HG03457 (cell line): ENCODE data around the gene SLX9.
"Not testable (repeated sequence)": the region's sequence is repeated elsewhere in the genome, so short reads cannot be mapped to it uniquely, and the experiment has no call there.

ENCODE experiments used
- ATAC-seq: cut with Tn5 transposase; IDR thresholded peaks from one replicate; pipeline ENCODE4 v1.9.1; 2021; ENCODE audit warnings: moderate number of reproducible peaks; ENCODE audit not compliant: unreplicated experiment

SLX9 gene

DNA sequence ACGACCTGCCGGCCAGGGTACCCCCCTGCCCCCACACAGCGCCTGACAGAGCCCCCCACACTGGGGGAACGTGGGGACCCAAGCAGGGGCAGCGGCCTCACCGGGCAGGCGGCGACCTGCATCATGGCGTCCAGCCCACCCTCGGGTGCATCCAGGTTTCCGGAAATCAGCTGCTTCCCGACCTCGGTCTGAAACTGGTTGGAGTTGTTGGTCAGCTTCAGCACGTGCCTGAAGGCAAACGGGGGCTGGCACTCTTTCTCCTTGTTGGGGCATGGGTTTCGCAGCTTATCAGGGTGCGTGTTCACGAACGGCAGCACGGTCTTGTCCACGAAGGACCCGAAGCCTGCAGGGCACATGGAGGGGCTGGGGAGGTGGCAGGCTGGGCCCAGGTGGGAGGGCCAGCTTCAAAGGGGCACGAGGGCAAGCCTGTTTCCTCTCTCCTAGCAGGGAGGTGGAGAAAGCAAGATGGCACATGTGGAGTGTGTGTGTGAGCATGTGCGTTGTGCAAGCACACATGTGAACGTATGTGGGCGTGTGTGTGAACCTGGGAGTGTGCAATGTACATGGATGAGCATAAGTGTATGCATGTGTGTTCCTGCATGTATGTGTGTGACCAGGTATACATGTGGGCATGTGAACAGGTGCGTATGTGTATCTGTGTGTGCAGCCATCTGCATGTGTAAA lies 38.3 kb upstream of the SLX9 start:
- no peak for ATAC-seq

DNA sequence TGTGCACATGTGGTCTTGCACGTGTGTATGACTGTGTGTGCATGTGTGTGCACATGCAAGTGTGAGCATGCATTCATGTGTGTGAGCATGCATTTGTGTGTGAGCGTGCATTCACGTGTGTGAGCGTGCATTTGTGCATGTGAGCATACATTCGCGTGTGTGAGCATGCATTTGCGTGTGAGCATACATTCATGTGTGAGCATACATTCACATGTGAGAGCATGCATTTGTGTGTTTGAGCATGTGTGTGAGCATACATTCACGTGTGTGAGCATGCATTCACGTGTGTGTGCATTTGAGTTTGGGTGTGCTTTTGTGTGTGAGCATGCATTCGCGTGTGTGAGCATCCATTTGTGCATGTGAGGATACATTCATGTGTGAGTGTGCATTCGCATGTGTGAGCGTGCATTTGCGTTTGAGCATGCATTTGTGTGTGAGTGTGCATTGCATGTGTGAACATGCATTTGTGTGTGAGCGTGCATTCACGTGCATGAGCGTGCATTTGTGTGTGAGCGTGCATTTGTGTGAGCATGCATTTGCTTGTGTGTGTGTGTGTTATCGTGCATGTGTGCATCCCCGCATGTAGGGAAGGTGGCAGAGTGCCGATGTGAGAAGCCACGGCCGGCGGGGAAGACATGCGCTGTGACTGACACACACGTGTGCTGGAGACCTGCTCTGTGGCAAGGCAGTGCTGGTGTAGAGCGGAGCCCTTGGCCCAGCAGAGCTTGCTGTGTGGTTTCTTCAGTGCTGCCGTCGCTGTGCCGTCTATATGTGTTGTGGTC lies 37.4 kb upstream of the SLX9 start:
- no peak for ATAC-seq

DNA sequence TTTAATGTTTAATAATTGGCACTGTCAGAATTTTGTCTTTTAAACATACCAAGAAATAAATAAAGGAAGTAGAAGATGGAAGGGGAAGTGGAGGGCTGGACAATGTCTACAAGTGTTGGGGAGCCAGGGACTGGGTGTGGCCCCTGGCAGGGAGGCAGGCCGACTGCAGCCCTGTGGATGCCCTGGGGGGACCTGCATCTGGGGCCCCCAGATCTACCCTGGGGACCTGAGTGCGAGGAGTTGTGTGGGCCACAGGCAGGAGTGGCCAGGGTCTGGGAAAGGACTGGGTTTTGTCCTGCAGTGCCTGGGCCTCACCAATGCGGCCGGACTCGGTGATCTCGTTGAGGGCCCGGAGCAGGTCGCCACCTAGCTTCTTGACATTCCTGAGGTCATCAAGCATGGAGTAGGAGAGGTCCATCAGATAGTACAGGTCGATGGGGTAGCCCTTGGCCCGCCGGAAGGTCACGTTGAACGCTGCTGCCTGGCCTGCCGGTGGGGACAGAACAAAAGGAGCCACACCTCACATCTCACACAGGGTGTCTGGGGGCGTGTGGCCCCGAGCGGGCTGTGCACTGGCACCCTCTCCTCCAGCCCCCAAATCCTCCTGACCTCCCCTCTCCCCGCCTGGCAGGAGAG lies 36.7 kb upstream of the SLX9 start:
- ATAC-seq = no peak

DNA sequence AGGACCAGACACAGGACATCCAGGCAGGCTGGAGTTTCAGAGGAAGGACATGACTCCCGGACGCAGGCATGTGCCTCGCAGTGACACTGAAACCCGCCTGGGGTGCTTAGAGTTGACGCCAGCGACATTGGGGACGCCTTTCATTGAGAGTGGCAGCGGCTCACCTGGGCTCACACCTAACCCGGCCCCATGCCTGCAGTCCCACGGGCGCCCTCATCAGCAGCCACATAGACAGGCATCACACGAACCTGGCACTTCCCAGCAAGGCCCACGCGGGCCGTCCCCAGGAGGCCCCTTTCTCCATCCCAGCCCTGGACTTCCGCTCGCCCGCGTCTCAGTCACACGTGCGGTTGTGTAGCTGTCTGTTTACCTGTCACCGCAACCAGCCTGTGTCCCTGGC lies 36.1 kb upstream of the SLX9 start:
- no peak for ATAC-seq

DNA sequence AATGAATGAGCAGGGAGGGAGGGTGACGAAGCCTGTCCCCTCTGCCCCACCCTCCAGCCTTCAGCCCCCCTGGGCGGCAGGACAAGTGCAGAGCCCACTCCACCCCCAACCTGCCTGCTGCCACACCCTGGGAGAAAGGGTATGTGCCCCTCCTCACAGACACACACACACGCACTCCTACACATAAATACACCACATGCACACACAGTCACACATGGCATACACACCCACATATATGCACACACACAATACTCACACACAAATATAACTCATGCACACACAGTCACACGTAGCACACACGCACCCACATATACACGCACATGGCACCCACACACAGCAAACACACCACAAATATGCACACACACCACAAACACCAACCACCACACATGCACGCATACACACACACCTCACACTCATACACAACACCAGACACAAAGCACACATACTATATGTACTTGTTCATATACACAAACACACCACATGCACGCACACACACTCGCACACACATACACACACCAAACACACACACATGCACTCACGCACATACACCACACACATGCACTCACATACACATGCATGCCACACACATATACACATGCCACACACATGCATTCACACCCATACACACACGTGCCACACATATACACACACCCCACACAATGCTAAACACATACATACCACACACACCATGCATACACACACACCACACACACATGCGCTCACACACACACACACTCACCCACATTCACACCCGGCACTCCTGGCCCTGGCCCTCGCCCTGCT lies 35.5 kb upstream of the SLX9 start:
- no peak for ATAC-seq

DNA sequence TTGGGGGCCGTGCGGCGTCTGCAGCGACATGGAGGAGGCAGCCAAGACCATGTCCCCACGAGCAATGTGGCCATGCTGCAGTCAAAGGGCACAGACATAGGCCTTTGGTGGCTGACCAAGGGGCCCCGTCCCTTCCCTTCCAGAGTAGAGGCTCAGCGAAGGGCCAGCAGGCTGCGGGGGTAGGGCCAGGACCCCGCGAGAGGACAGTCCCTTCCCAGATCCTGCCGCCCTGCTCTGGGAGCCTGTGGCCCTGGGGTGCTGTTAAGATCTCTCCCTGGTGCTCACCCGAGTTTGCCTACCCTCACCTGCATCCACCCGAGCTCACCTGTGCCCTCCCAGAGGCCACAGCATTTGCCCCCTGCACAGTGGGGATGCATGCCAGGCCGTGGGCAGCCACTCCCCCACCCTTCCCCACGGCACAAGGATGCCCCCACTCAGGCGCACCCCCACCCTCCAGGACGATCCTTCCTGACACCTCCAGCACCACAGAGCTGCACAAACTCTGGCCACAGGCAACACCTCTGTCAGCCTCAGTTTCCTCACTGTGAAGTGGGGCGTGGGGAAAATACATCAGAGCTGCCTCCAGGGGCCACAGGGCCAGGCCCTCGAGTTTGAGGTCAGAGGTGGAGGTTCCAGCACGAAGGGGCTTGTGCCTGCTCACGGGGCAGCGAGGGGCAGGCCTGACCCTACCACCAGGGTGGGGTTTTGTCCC lies 34.7 kb upstream of the SLX9 start:
- no peak for ATAC-seq

DNA sequence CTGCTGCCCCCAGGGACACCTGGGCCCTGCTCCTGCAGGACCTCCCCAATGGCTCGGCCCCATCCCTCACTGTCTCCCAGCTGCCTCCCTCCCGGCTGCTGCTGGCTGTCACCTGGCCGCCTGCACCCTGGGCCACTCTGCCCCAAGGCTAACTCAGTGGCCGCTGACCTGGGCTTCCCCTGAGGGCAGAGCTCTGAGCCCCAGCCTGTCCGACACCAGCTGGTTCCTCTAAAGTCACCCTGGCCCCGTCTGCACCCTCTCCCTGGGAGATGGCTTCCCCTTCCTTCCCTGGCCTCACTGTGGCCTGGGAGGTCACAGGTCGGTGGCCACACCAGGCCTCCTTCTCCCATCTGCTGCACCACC lies 34.1 kb upstream of the SLX9 start:
- no peak for ATAC-seq

DNA sequence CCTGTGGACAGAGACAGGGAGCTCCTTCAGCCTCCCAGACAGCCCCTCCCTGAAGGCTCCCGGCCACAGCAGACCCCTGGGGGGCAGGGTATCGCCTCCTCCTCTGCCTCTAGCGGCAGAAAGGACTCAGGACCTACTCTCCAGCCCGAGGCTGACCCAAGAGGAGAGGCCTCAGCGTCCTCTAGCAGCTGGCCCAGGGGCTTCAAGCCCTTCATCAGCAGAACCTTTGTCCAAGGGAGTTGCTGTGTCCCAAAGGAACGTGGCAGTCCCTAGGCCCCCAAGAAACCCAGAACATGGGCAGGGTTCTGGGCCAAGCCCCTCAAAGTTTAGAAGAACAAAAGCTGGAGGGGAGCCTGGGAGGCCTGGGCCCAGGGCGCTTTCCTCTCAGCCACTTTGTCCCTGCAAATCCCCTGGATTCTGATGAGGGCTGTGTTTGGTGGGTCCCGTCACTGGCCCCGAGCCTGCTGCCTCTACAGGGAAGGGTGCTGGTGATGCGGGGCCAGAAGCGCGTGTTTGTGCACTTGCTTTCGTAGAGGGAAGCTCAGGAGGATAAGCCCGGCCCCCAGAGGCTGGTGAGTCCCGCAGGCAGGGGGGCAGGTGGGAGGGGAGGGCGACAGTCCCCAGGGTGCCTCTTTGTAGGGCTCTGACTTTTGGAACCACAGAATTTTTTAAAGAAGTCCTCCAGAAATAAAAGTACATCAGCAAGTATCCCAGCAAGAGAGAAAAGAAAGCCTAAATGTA lies 32.4 kb upstream of the SLX9 start:
- no peak for ATAC-seq

DNA sequence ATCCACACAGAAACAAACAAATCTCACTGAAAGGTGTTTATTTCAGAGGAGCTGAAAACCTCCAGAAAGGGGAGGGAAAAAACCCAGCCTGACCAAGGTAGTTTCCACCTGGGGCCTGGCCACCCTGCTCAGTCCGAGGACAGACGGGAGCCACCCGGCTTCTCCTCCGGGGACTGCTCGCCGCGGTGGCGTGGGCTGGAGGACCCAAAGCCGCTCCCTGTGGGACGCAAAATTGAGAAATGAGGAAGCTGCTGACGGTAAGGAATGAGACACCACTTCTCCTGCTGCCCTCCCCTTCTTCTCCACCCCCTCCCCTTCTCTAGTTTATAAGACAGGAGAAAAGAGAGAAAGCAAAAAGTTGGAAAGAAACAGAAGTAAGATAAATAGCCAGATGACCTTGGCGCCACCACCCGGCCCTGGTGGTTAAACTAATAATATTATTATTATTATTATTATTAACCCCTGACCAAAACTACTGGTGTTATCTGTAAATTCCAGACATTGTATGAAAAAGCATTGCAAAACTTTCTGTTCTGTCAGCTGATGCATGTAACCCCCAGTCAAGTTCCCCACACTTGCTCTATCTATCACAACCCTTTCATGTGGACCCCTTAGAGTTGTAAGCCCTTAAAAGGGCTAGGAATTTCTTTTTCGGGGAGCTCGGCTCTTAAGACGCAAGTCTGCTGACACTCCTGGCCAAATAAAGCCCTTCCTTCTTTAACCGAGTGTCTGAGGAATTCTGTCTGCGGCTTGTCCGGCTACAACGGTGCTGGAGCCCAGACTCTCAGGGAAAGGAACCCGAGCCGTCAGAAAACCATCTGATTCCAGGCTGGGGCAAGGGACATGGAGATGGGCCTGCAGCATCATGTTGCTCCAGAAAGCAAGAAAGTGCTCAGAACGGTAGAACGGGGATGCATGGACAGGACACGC lies 31.6 kb upstream of the SLX9 start:
- no peak for ATAC-seq

DNA sequence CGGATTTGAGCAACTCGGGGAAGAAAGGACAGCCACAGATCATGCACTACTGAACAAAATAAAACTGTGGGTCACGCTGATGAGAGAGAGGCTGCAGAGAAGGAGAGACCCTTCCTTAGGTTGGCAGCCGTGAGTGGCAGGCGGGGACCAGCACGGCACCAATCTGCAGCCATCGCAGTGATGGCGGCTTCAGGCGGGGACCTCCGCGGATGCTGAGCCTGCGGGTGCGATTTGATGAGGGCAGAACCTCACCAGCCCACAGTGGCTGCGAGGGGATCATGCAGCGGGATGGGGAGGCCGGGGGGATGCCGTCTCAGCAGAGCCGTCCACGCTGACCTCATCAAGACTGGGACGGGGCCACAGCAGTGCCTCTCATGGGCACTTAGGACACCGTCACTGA lies 30.9 kb upstream of the SLX9 start:
- ATAC-seq = no peak

DNA sequence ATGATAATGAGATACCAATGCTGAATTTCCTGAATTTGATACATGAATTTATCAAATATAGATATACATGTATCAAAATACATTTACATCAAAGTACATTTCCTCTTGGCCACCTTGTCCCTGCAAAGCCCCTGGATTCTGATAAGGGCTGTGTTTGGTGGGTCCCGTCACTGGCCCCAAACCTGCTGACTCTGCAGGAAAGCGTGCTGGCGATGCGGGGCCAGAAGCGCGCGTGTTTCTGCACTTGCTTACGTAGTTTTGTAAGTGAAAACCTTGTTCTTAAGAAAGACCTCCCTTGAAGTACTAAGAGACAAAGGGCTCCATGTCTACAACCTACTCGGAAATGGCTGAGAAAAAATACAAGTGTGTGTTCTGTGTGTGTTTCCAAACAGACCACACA lies 30.1 kb upstream of the SLX9 start:
- no peak for ATAC-seq

DNA sequence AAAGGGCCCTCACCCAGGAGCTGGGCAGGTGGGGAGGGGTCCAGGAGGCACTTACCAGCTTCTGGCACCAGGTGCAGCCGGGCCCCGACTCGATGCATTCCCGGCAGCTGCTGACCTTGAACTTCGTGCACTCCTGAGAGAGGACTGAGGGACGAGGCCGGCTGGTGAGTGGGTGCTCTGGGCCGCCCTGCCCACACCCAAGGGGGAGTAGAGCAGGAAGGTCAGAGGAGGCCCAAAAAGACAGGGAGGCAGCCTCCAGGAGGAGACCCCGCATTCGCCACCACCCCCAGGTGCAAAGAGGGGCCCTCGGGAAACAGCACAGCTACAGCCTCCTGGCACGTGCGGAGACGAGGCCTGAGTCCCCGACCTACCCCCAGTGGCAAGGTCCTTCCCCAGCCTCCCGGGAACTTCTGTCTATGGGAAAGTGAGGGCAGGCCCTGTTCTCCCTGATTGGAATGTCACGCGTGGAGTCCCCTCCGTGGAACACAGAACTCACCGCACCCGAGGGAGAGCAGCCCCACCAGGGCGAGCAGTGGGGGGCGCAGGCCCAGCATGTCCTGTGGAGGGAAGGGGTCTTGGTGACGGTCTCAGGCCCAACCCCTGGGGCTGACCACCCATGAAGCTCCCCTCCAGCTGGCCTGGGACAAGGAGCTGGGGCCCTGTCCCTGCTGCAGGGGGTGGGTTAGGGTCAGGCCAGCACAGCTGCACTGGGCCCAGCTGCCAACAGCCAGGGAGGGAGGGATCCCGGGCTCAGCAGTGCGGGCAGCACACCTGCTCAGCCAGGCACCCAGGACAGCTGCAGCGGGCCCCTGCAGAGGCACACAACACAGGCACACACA lies 29.4 kb upstream of the SLX9 start:
- ATAC-seq = no peak

DNA sequence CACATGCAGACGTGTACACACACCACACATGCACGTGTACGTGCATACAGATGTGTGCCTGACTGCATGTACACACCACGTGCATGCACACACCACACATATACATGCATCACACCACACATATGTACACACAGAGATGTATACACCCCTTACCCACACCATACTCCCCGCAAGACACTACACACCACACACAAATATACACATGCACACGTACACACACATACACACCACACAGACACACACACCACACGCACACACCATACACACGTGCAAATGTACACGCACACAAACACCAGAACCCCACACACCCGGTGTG lies 28.8 kb upstream of the SLX9 start:
- no peak for ATAC-seq

DNA sequence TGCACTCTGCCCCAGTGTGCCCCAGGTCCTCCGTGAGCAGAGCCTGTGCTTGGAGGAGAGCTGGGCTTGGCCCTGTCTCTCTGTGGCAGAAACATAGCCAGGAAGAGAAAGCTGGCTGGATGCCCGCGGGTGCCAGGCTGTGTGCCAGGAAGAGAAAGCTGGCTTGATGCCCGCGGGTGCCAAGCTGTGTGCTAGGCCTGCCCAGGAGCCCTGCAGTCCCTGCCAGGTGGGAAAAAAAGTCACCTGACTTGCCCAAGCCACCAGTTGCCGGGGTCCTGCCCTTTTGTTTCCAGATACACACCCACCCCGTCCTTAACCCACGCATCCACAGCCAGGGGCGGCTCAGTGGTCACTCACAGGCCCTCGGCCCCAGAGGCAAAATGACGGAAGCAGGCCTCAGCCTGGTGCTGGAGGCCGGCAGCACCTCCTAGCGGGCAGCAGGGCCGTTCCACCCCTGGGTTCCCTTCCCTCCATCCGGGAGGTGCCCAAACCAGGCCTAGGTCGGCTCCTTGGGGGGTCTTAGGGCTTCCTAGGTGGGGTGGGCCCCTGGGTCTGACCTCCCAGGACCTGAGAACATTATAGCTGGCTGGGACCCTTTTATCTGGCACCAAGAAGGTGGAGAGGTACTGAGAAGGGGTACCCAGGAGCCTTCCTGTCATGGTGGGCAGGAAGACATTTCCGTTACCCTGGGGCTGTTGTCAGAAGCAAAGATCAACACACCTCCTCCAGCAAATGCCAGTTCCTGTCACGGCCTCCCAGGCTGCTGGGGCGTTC lies 28.3 kb upstream of the SLX9 start:
- ATAC-seq = no peak

DNA sequence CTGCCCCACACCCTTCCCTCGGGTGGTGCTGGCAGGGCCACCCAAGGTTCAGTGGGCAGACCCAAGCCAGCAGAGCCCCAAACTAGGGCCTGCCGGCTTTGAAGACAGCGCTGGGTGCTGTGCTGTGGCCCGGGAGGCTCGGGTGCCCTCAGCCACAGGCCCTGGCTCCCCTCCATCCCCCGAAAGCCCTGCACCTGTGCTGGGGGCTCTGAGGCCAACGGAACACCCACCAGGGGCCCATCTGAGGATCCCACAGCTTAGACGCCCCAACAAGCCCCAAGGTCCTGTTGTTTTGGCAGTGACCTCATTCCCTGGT lies 27.7 kb upstream of the SLX9 start:
- no peak for ATAC-seq

DNA sequence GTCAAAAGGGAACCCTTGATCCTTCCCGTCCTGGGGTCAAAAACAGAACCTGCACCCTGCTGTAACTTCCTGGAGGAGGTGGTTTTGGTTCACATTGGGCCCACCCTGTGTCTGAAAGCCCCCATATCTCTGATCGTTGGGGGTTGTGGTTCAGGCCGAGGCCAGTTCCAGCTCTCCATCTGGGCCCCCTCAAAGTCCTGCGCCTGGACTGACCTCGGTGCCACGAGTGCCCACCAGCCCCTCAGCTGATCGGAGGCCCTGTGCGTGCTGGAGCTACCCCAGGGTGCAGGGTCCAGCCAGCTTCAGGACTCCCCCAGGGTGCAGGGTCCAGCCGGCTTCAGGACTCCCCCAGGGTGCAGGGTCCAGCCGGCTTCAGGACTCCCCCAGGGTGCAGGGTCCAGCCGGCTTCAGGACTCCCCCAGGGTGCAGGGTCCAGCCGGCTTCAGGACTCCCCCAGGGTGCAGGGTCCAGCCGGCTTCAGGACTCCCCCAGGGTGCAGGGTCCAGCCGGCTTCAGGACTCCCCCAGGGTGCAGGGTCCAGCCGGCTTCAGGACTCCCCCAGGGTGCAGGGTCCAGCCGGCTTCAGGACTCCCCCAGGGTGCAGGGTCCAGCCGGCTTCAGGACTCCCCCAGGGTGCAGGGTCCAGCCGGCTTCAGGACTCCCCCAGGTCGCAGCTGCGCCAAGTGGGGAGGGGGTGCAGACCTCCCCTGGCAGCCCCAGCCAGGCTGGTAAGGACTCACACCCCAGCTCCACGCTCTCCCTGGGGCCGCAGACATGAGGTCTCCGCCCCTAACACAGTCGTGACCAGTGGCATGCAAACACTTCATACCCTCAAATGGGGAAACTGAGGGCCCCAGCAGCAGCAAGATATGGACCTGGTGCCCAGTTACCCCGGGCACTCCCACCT lies 27.1 kb upstream of the SLX9 start:
- not testable (repeated sequence) for ATAC-seq
